Loucy (cell line): ENCODE data around the gene SLC23A3.

Source experiments
- EZH2phosphoT487 ChIP-seq: fragments of 200-600 bp; IDR thresholded peaks from 2 replicates; pipeline ENCODE4 v1.6.1; 2018; ENCODE audit warnings: antibody characterized with exemption, mild to moderate bottlenecking, moderate library complexity, borderline replicate concordance
- TF ChIP-seq, protein P1 (sequence below): fragments of 200-600 bp; sonication (generic); conservative IDR thresholded peaks from 2 replicates; pipeline ENCODE4 v1.5.1; 2014; ENCODE audit warnings: mild to moderate bottlenecking, antibody characterized with exemption, low read length

DNA sequence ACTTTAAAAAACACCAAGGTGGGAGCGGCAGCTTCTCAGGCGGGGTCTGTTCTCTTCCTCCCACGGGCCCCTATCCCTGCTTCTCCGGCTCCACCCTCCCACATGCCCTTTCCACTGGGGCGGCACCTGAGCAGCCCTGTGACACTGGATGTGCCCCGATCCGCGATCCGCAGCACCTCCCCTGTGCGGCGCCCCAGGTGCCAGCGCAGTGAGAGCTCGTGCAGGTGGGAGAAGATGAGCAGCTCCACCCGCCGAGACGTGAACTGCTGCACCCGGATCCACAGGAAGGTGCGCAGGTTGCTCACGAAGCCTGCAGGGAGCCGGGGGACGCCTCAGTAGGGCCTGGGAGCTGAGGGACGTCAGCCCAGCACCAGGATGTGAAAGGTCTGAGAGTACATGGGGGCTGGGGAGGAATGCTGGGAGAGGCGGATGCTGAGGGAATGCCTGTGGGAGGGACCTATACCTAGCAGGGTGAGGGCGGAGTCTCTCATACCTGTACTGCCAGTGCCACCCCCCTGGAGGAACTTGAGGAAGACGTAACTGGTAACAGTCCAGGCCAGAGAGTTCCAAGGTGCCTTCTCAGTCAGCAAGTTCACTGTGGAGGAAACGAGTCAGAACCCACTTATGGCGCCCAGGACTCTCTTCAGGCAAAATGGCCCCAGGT is 46.2 kb upstream of the SLC23A3 start:
- TF ChIP-seq, protein P1, sequence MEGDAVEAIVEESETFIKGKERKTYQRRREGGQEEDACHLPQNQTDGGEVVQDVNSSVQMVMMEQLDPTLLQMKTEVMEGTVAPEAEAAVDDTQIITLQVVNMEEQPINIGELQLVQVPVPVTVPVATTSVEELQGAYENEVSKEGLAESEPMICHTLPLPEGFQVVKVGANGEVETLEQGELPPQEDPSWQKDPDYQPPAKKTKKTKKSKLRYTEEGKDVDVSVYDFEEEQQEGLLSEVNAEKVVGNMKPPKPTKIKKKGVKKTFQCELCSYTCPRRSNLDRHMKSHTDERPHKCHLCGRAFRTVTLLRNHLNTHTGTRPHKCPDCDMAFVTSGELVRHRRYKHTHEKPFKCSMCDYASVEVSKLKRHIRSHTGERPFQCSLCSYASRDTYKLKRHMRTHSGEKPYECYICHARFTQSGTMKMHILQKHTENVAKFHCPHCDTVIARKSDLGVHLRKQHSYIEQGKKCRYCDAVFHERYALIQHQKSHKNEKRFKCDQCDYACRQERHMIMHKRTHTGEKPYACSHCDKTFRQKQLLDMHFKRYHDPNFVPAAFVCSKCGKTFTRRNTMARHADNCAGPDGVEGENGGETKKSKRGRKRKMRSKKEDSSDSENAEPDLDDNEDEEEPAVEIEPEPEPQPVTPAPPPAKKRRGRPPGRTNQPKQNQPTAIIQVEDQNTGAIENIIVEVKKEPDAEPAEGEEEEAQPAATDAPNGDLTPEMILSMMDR = no peak
- TF ChIP-seq EZH2phosphoT487 = no peak
